Stimulated activated effector memory CD8-positive, alpha-beta T cell treated with anti-CD3 and anti-CD28 coated beads, Interleukin-12 subunit alpha, Interleukin-12 subunit beta, amount 100 ng/mL, for 72 hours (primary cell): ENCODE results near the gene UBE2I.
"Not testable (repeated sequence)": the region's sequence is repeated elsewhere in the genome, so short reads cannot be mapped to it uniquely, and the experiment has no call there.

Experiments
- ATAC-seq: fragments of 150-1000 bp; cut with Tn5 transposase; 2 replicates; pipeline ENCODE4 v1.10.0; 2021
- DNase-seq, 2 donors: peaks; one replicate each; pipeline ENCODE4 v3.0.0; 2021 to 2022; ENCODE audit warnings: low spot score in 2 of 2
- H3K27ac Mint-ChIP-seq: one replicate; pipeline ENCODE4 v1.8.0; 2022; ENCODE audit warnings: mild to moderate bottlenecking, mixed read lengths
- H3K36me3 Mint-ChIP-seq: one replicate; pipeline ENCODE4 v1.8.0; 2022; ENCODE audit warnings: mild to moderate bottlenecking, mixed read lengths
- H3K4me1 Mint-ChIP-seq: one replicate; pipeline ENCODE4 v1.8.0; 2022; ENCODE audit warnings: mixed read lengths
- H3K4me3 Mint-ChIP-seq: one replicate; pipeline ENCODE4 v1.8.0; 2022; ENCODE audit warnings: mild to moderate bottlenecking, mixed read lengths
- H3K9me3 Mint-ChIP-seq: one replicate; pipeline ENCODE4 v1.8.0; 2022; ENCODE audit warnings: mixed read lengths

The UBE2I gene

DNA sequence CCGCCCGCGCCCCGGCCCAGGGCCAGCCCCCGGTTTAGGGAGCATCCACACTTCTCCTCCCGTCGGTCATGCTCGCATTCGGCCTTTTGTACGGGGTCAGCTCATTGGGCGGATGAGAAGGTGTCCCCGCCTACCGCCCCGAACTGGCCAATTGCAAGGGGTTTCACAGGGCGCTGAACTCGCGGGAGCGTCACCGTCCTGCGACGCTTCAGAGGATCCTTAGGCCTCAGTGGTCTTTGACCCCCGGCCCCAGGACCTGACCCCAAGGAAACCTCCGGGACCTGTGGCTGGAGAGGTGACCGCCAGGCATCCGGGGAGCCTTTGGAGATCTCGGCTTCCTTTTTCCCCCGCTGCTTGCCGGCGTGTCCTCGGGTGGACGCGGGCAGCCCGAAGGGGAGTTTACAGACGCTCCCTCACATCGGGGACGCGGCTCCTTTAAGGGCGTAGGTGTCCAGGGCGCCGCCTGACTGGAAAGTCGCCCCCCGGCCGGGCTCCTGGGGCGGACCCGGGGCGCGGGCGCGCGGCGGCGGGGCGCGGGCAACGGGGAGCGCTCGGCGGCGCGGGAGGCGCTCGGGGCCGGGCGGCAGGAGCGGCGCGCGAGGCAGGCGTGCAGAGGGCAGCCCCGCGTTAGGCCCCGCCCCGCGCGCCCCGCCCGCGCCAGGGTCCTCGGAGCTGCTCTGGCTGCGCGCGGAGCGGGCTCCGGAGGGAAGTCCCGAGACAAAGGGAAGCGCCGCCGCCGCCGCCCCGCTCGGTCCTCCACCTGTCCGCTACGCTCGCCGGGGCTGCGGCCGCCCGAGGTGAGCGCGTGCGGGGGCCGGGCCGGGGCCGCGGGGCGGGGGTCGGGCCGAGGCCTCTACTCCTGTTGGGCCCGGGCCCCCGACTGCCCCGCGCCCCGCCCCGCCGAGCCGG lies at the start of gene UBE2I:
Gene UBE2I (plus strand): TSS at position 660 of the 909 bp plus-strand sequence. CDS start 4,395 bp downstream, outside the sequence.
- H3K9me3 Mint-ChIP-seq, result no peaks in the 10 kb centered on the region
- H3K4me1 Mint-ChIP-seq, result peaks cover 40% of the 10 kb centered on the region
- peak within 1 kb of the TSS; percentile 100 for H3K27ac Mint-ChIP-seq
- ATAC-seq (peak; percentile 86), DNase-seq (peak; percentile 100)
- peaks cover 67% of the 10 kb centered on the region for H3K36me3 Mint-ChIP-seq
- peak within 1 kb of the TSS; percentile 94 for H3K4me3 Mint-ChIP-seq

- Mint-ChIP-seq H3K9me3 (no peaks in the 10 kb centered on the region), H3K4me3 (no peak overlapping the region), H3K4me1 (peaks cover 5% of the 10 kb centered on the region), H3K36me3 (no peaks in the 10 kb centered on the region), H3K27ac (no peak overlapping the region)
- DNase-seq (no peak), ATAC-seq (no peak)
These were observed 49.7 kb upstream of the UBE2I start for GRCh38 chr16:1259760-1260068.

DNA sequence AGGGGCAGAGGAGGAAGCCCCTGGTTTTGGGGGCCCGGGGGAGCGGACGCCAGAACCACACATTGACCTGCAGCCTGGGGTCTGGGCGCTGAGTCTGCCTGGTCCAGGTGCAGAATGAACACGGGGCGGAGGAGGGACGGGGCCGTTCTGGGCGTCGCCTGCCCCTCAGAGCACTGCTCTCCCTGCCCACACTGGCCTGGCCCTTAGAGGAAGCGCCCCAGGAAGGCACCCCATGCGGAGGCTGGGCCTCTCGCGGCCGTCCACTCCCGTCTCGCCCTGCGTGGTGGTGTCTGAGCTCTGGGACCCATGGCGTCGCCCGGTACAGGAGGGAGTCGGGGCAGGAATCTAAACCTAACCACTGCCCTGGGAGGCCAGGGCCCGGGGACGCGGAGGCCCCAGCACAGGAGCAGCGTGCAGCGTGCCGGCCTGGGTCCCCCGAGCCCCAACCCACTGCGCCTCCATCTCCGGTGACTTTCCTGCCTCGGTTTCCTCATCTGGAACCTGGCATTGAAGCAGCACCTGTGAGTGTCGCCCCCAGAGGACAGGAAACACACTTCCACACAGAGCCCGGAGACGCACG lies 49.2 kb upstream of the UBE2I start:
- DNase-seq, result no peak
- Mint-ChIP-seq H3K27ac (no peak overlapping the region), H3K4me3 (peak overlapping the region; percentile 26), H3K36me3 (no peaks in the 10 kb centered on the region), H3K4me1 (peaks cover 5% of the 10 kb centered on the region), H3K9me3 (no peaks in the 10 kb centered on the region)
- no peak for ATAC-seq

GRCh38 chr16:1261131-1261892 lies 48.1 kb upstream of the UBE2I start:
- H3K36me3 Mint-ChIP-seq, result no peaks in the 10 kb centered on the region
- ATAC-seq, result peak; percentile 48
- H3K9me3 Mint-ChIP-seq, result no peaks in the 10 kb centered on the region
- peak overlapping the region; percentile 26 for H3K4me3 Mint-ChIP-seq
- no peak for DNase-seq
- peaks cover 5% of the 10 kb centered on the region for H3K4me1 Mint-ChIP-seq
- no peak overlapping the region for H3K27ac Mint-ChIP-seq

- Mint-ChIP-seq H3K9me3 (no peaks in the 10 kb centered on the region), H3K4me3 (no peak overlapping the region), H3K4me1 (peaks cover 5% of the 10 kb centered on the region), H3K27ac (no peak overlapping the region), H3K36me3 (no peaks in the 10 kb centered on the region)
- DNase-seq (no peak), ATAC-seq (no peak)
These were observed 47.1 kb upstream of the UBE2I start for GRCh38 chr16:1262210-1262845.

- Mint-ChIP-seq H3K36me3 (no peaks in the 10 kb centered on the region), H3K4me1 (peaks cover 5% of the 10 kb centered on the region), H3K27ac (no peak overlapping the region), H3K9me3 (no peaks in the 10 kb centered on the region), H3K4me3 (no peak overlapping the region)
- no peak for DNase-seq
- no peak for ATAC-seq
These were observed 46.6 kb upstream of the UBE2I start for GRCh38 chr16:1262846-1263221.

DNA sequence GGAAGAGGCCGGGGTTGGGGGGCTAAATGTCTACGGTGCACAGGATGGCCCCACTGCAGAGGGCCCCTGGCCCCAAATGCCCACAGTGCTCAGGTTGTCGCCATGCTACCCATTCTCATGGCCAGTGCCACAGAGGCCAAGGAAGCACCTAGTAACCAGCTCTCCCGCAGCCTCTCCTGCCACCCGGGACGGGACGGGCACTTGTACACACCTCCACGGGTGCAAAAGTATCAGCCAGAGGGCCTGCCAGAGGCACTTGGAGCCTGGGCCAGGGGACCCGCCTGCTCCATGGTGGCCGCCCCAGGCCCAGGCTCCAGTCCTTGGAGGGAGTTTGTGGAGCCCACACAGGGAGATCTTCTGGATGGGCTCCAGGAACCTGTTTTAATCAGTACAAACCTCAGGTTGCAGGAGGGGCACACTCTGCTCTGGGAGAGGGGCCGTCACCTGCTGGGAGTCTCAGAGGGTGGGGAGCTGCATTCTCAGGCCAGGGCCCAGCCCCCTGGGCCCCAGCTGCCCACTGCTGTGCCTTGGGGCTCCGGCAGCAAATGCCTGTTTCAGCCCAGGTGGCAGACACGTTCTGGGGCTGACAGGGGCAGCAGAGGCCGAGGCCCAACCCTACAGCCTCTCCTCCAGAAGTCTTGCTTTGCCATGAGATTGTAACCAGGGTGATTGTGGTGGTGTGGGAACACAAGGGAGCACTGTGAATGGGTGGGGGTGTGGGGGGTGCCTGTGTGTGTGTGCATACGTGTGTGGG lies 45.7 kb upstream of the UBE2I start:
- H3K4me1 Mint-ChIP-seq, result peaks cover 5% of the 10 kb centered on the region
- H3K27ac Mint-ChIP-seq, result no peak overlapping the region
- no peak overlapping the region for H3K4me3 Mint-ChIP-seq
- no peaks in the 10 kb centered on the region for H3K9me3 Mint-ChIP-seq
- H3K36me3 Mint-ChIP-seq, result no peaks in the 10 kb centered on the region
- ATAC-seq, result no peak
- no peak for DNase-seq

DNA sequence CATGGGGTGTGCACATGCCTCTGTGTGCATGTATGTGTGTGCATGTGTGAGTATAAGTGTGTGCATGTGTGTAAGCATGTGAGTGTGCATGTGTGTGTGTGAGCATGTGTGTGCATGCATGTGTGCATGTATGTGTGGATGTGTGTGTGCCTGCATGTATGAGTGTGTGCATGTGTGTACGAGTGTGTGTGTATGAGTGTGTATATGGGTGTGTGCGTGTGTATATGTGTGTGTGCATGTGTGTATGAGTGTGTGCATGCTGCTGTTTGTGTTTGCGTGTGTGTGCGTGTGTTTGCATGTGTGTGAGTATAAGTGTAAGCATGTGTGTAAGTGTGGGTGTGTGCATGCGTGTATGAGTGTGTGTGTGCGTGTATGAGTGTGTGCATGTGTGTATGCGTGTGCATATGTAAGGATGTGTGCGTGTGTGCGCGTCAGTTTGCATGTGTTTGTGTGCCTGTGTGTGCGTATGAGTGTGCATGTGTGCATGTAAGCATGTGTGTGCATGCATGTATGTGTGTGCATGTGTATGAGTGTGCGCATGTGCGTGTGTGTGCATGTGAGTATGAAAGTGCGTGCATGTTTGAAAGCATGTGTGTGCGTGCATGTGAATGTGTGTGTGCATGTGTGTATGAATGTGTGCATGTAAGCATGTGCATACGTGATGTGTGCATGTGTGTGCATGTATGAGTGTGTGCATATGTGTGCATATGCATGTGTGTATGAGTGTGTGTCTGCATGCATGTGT lies 44.9 kb upstream of the UBE2I start:
- ATAC-seq (no peak), DNase-seq (no peak)
- Mint-ChIP-seq H3K4me1 (no peaks in the 10 kb centered on the region), H3K36me3 (no peaks in the 10 kb centered on the region), H3K27ac (no peak overlapping the region), H3K9me3 (no peaks in the 10 kb centered on the region), H3K4me3 (no peak overlapping the region)

- Mint-ChIP-seq H3K36me3 (no peaks in the 10 kb centered on the region), H3K9me3 (no peaks in the 10 kb centered on the region), H3K4me1 (no peaks in the 10 kb centered on the region), H3K4me3 (no peak overlapping the region), H3K27ac (no peak overlapping the region)
- DNase-seq (no peak), ATAC-seq (no peak)
These were observed 44.3 kb upstream of the UBE2I start for GRCh38 chr16:1265090-1265630.

DNA sequence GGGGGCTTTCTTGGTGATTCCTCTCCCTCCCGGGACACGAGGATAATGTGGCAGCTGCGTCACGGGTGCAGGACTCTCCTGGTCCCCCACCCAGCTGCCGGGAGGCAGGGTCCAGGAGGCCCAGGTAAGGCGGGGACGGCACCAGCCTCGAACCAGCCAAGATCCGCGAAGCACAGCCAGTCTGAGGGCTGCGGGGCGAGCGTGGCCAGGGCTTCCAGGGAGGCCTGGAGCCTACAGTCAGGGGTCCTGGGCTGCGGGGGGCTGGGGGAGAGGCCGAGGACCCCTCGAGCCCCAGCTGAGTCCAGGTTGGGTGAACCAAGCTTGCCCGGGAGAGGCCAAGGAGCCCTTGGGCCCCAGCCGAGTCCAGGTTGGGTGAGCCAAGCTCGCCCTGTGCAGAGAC lies 43.6 kb upstream of the UBE2I start:
- peaks cover under 1% of the 10 kb centered on the region for H3K4me1 Mint-ChIP-seq
- H3K36me3 Mint-ChIP-seq, result no peaks in the 10 kb centered on the region
- ATAC-seq (no peak), DNase-seq (no peak)
- no peaks in the 10 kb centered on the region for H3K9me3 Mint-ChIP-seq
- no peak overlapping the region for H3K4me3 Mint-ChIP-seq
- H3K27ac Mint-ChIP-seq, result no peak overlapping the region

DNA sequence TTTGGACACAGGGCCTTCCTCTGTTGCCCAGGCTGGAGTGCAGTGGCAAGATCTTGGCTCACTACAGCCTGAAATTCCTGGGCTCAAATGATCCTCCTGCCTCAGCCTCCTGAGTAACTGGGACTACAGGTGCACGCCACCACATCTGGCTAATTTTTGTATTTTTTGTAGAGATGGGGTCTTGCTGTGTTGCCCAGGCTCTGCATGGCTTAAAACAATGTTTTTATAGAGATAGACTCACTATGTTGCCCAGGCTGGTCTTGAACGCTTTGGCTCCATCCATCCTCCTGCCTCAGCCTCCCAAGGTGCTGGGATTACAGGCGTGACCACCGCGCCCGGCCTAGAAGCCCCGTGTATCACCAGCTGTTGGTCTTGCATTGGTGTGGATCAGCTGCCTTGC lies 40.0 kb upstream of the UBE2I start:
- not testable (repeated sequence) for H3K36me3 Mint-ChIP-seq, H3K4me3 Mint-ChIP-seq, H3K4me1 Mint-ChIP-seq, H3K27ac Mint-ChIP-seq, DNase-seq, H3K9me3 Mint-ChIP-seq, ATAC-seq

- Mint-ChIP-seq H3K4me3 (no peak overlapping the region), H3K9me3 (no peaks in the 10 kb centered on the region), H3K4me1 (peaks cover 9% of the 10 kb centered on the region), H3K36me3 (no peaks in the 10 kb centered on the region), H3K27ac (no peak overlapping the region)
- ATAC-seq, result no peak
- DNase-seq, result no peak
These were observed 38.1 kb upstream of the UBE2I start for GRCh38 chr16:1271380-1271723.

DNA sequence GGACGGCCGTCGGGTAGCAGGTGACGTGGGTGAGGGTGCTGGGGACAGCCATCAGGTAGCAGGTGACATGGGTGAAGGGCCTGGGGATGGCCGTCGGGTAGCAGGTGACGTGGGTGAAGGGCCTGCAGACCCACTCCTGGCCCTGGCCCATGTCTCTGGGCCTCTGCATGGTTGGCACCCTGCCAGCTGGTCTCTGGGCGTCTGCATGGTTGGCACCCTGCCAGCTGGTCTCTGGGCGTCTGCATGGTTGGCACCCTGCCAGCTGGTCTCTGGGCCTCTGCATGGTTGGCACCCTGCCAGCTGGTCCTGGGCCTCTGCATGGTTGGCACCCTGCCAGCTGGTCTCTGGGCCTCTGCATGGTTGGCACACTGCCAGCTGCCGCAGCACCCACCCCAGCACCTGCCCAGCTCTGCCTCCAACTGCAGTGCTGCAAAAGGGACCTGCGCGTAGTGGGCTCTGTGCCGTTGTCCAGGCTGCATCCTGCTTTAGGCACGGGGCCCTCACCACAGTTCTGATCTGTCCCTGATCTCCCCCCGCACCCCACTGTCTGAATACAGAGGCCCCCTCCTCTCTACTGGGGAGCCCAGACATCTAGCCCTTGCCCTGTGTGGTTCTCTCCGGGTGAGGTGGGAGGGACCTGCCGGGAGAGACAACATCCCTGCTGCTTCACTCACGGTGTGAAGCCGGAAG lies 37.6 kb upstream of the UBE2I start:
- not testable (repeated sequence) for H3K27ac Mint-ChIP-seq, DNase-seq, H3K4me1 Mint-ChIP-seq, H3K4me3 Mint-ChIP-seq, H3K36me3 Mint-ChIP-seq, ATAC-seq, H3K9me3 Mint-ChIP-seq
